ENCODE measurements around the gene CTSA. TPM values are rescaled to one million over a fixed set of nuclear protein-coding genes. Genes with fewer than 3 reads are reported as not detected.
"Not testable (repeated sequence)": the region's sequence is repeated elsewhere in the genome, so short reads cannot be mapped to it uniquely, and the experiment has no call there.

Gene CTSA
- total RNA-seq, 2 experiments from 2014 or later = 40.3 to 42.6 TPM

DNA sequence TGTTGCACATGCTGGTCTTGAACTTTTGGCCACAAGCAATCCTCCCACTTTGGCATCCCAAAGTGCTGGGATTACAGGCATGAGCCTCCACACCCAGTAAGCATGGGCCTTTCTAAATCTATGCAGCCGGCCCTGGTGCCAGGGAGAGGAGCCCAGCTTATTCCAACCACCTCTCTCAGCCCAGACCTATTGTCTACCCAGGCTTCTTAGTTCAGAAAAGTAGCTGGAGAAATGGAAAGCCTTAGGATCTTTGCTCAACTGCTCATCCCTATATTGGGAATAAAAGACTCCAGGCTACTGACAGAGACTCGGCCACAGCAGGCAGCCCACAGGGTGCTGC lies 35.6 kb downstream of the CTSA start:
- no peaks in the 10 kb centered on the region for H3K9me3 ChIP-seq (ENCODE audit: control insufficient read depth in 1 of 2, insufficient read depth in 1 of 2, low read length in 2 of 2)
- ChIA-PET CTCF (no interaction called here), POLR2A (interaction anchor here (0.6 to 1.2 kb wide), 2 partner anchors 8 to 1006 kb away, joined by 3 to 7 read pairs; partner anchors contain the start of gene PCIF1)
- no peak overlapping the region for H3K27ac ChIP-seq (ENCODE audit: low read depth in 1 of 2, low read length in 2 of 2)
- no peaks in the 10 kb centered on the region for H3K9me3 Mint-ChIP-seq
- H3K4me3 ChIP-seq (ENCODE audit: low read length) = no peak overlapping the region
- H3K36me3 ChIP-seq (ENCODE audit: insufficient read depth, low read length) = no peaks in the 10 kb centered on the region
- peaks cover 3% of the 10 kb centered on the region for H3K4me1 ChIP-seq (ENCODE audit: insufficient read depth, low read length)
- TF ChIP-seq CTCF (IDR thresholded peaks at IDR 0.05) = no peak
- no peaks in the 10 kb centered on the region for H3K27me3 Mint-ChIP-seq
- no peak overlapping the region for H3K4me3 Mint-ChIP-seq
- no peaks in the 10 kb centered on the region for H3K27me3 ChIP-seq (ENCODE audit: control insufficient read depth in 1 of 2, insufficient read depth in 2 of 2, low read length in 2 of 2)
- ATAC-seq (ENCODE audit: poor library complexity) (no peak), DNase-seq (no peak)
- H3K4me1 Mint-ChIP-seq (ENCODE audit: low read depth) = peaks cover 4% of the 10 kb centered on the region
- H3K27ac Mint-ChIP-seq = no peak overlapping the region
- intact Hi-C loops (cut with DNase I, micrococcal nuclease) = no loop called here
- no peaks in the 10 kb centered on the region for H3K36me3 Mint-ChIP-seq (ENCODE audit: low read depth)

- Histone ChIP-seq H3K4me3 (ENCODE audit: low read length) (no peak overlapping the region), H3K9me3 (ENCODE audit: control insufficient read depth in 1 of 2, insufficient read depth in 1 of 2, low read length in 2 of 2) (no peaks in the 10 kb centered on the region), H3K27me3 (ENCODE audit: control insufficient read depth in 1 of 2, insufficient read depth in 2 of 2, low read length in 2 of 2) (no peaks in the 10 kb centered on the region), H3K27ac (ENCODE audit: low read depth in 1 of 2, low read length in 2 of 2) (no peak overlapping the region), H3K4me1 (ENCODE audit: insufficient read depth, low read length) (peaks cover 3% of the 10 kb centered on the region), H3K36me3 (ENCODE audit: insufficient read depth, low read length) (no peaks in the 10 kb centered on the region)
- no peaks in the 10 kb centered on the region for H3K9me3 Mint-ChIP-seq
- ChIA-PET POLR2A (interaction anchor here (0.8 to 1.2 kb wide), 2 partner anchors 8 to 36 kb away, joined by 3 to 7 read pairs; partner anchors contain the start of genes CTSA, NEURL2 and PCIF1), CTCF (no interaction called here)
- no peaks in the 10 kb centered on the region for H3K36me3 Mint-ChIP-seq (ENCODE audit: low read depth)
- no peaks in the 10 kb centered on the region for H3K27me3 Mint-ChIP-seq
- no peak for TF ChIP-seq CTCF (IDR thresholded peaks at IDR 0.05)
- no peak overlapping the region for H3K4me3 Mint-ChIP-seq
- ATAC-seq (ENCODE audit: poor library complexity) (no peak), DNase-seq (no peak)
- intact Hi-C loops (cut with DNase I, micrococcal nuclease) = no loop called here
- peaks cover 4% of the 10 kb centered on the region for H3K4me1 Mint-ChIP-seq (ENCODE audit: low read depth)
- no peak overlapping the region for H3K27ac Mint-ChIP-seq
These were observed 36.1 kb downstream of the CTSA start for GRCh38 chr20:45927071-45927878.

DNA sequence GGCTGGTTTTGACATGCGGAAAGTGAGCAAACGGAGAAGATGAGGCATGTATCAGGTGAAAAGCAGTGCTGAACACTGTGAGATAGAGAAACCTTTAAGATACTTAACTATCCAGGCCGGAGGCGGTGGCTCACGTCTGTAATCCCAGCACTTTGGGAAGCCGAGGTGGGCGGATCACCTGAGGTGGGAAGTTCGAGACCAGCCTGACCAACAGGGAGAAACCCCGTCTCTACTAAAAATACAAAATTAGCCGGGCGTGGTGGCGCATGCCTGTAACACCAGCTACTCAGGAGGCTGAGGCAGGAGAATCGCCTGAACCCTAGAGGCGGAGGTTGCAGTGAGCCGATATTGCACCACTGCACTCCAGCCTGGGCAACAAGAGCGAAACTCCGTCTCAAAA lies 40.5 kb downstream of the CTSA start:
- peaks cover 21% of the 10 kb centered on the region for H3K36me3 Mint-ChIP-seq (ENCODE audit: low read depth)
- H3K9me3 Mint-ChIP-seq; DNase-seq; H3K27me3 ChIP-seq (ENCODE audit: control insufficient read depth in 1 of 2, insufficient read depth in 2 of 2, low read length in 2 of 2); POLR2A ChIA-PET; H3K9me3 ChIP-seq (ENCODE audit: control insufficient read depth in 1 of 2, insufficient read depth in 1 of 2, low read length in 2 of 2); H3K4me3 ChIP-seq (ENCODE audit: low read length); H3K27ac ChIP-seq (ENCODE audit: low read depth in 1 of 2, low read length in 2 of 2); H3K27ac Mint-ChIP-seq; H3K4me3 Mint-ChIP-seq; CTCF ChIA-PET; H3K36me3 ChIP-seq (ENCODE audit: insufficient read depth, low read length); H3K27me3 Mint-ChIP-seq; ATAC-seq (ENCODE audit: poor library complexity): not testable (repeated sequence)
- H3K4me1 Mint-ChIP-seq (ENCODE audit: low read depth) = peaks cover 18% of the 10 kb centered on the region
- H3K4me1 ChIP-seq (ENCODE audit: insufficient read depth, low read length) = peaks cover 26% of the 10 kb centered on the region
- intact Hi-C loops (cut with DNase I, micrococcal nuclease) = loop anchor here in 1 of 2 experiments (2.0 to 5.0 kb wide), 3 partner anchors 21 to 431 kb away; no protein-coding TSS in a partner anchor
